Measurements from ENCODE around the gene C16orf74. TPM values are rescaled to one million over a fixed set of nuclear protein-coding genes. Genes with fewer than 3 reads are reported as not detected.

The C16orf74 gene
- total and polyA plus RNA-seq, 7 donors = 0.60 to 8.3 (median 1.4) TPM; not detected in 1

- TF ChIP-seq POLR2A (IDR thresholded peaks at IDR 0.05) = no peak
- 31 to 56% methylated on average over 7 of the region's 7 CpGs for WGBS, 2 donors
- intact Hi-C loops (cut with DNase I) = loop anchor here (5.0 kb wide), 1 partner anchor 43 kb away; the partner anchor contains the start of genes COX4I1 and EMC8
- Histone ChIP-seq H3K4me3 (no peak overlapping the region), H3K36me3 (no peaks in the 10 kb centered on the region), H3K27ac (no peak overlapping the region), H3K27me3 (peaks cover 0 to 10% (median 3%) of the 10 kb centered on the region in 3 donors), H3K4me1 (peaks cover 0 to 35% (median 32%) of the 10 kb centered on the region in 4 donors), H3K9me3 (no peaks in the 10 kb centered on the region)
- DNase-seq = no peak
Observed at GRCh38 chr16:85754413-85754812, 3.5 kb upstream of the C16orf74 start.

GRCh38 chr16:85753976-85754375 lies 3.1 kb upstream of the C16orf74 start:
- no peak overlapping the region for H3K27ac ChIP-seq
- TF ChIP-seq EP300 (IDR thresholded peaks at IDR 0.05) (no peak), POLR2A (IDR thresholded peaks at IDR 0.05) (no peak), CTCF (IDR thresholded peaks at IDR 0.05) (no peak), POLR2AphosphoS5 (IDR thresholded peaks at IDR 0.05) (no peak)
- WGBS, 2 donors = 28 to 65% methylated on average over 7 of the region's 7 CpGs
- no peak for DNase-seq
- H3K36me3 ChIP-seq = no peaks in the 10 kb centered on the region
- peaks cover 0 to 9% (median 3%) of the 10 kb centered on the region in 3 donors for H3K27me3 ChIP-seq
- no peak overlapping the region for H3K4me3 ChIP-seq
- H3K4me1 ChIP-seq = peaks cover 0 to 35% (median 32%) of the 10 kb centered on the region in 4 donors
- intact Hi-C loops (cut with DNase I) = loop anchor here (5.0 kb wide), 1 partner anchor 43 kb away; the partner anchor contains the start of genes COX4I1 and EMC8
- no peaks in the 10 kb centered on the region for H3K9me3 ChIP-seq

GRCh38 chr16:85753559-85753958 lies 2.7 kb upstream of the C16orf74 start:
- 14 to 58% methylated on average over 6 of the region's 6 CpGs for WGBS, 2 donors
- Histone ChIP-seq H3K4me3 (no peak overlapping the region), H3K36me3 (no peaks in the 10 kb centered on the region), H3K9me3 (no peaks in the 10 kb centered on the region), H3K4me1 (peaks cover 0 to 35% (median 32%) of the 10 kb centered on the region in 4 donors), H3K27me3 (peaks cover 0 to 7% (median 3%) of the 10 kb centered on the region in 3 donors), H3K27ac (no peak overlapping the region)
- TF ChIP-seq CTCF (IDR thresholded peaks at IDR 0.05) (no peak), POLR2AphosphoS5 (IDR thresholded peaks at IDR 0.05) (no peak), POLR2A (IDR thresholded peaks at IDR 0.05) (no peak), EP300 (IDR thresholded peaks at IDR 0.05) (no peak)
- no peak for DNase-seq
- intact Hi-C loops (cut with DNase I) = loop anchor here (5.0 kb wide), 1 partner anchor 44 kb away; the partner anchor contains the start of genes COX4I1 and EMC8

GRCh38 chr16:85752511-85753420 lies 1.9 kb upstream of the C16orf74 start:
- H3K4me1 ChIP-seq = peaks cover 0 to 35% (median 32%) of the 10 kb centered on the region in 4 donors
- no peaks in the 10 kb centered on the region for H3K36me3 ChIP-seq
- H3K27me3 ChIP-seq = peaks cover 0 to 7% (median 3%) of the 10 kb centered on the region in 3 donors
- H3K4me3 ChIP-seq = no peak overlapping the region
- H3K9me3 ChIP-seq = no peaks in the 10 kb centered on the region
- DNase-seq = peak; percentile 78
- H3K27ac ChIP-seq = no peak overlapping the region
- intact Hi-C loops (cut with DNase I) = loop anchor here (5.0 kb wide), 1 partner anchor 45 kb away; the partner anchor contains the start of genes COX4I1 and EMC8
- no peak for TF ChIP-seq POLR2A (IDR thresholded peaks at IDR 0.05)
- peak in 1 of 4 experiments; percentile 16 for TF ChIP-seq CTCF (IDR thresholded peaks at IDR 0.05)
- peak in 1 of 4 donors; percentile 21 for TF ChIP-seq POLR2AphosphoS5 (IDR thresholded peaks at IDR 0.05)
- TF ChIP-seq EP300 (IDR thresholded peaks at IDR 0.05) = no peak
- 26 to 57% methylated on average over 21 of the region's 21 CpGs for WGBS, 2 donors
